ENCODE results near the gene ZBTB25.
"Not testable (repeated sequence)": the region's sequence is repeated elsewhere in the genome, so short reads cannot be mapped to it uniquely, and the experiment has no call there.

Gene ZBTB25, protein sequence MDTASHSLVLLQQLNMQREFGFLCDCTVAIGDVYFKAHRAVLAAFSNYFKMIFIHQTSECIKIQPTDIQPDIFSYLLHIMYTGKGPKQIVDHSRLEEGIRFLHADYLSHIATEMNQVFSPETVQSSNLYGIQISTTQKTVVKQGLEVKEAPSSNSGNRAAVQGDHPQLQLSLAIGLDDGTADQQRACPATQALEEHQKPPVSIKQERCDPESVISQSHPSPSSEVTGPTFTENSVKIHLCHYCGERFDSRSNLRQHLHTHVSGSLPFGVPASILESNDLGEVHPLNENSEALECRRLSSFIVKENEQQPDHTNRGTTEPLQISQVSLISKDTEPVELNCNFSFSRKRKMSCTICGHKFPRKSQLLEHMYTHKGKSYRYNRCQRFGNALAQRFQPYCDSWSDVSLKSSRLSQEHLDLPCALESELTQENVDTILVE

DNA sequence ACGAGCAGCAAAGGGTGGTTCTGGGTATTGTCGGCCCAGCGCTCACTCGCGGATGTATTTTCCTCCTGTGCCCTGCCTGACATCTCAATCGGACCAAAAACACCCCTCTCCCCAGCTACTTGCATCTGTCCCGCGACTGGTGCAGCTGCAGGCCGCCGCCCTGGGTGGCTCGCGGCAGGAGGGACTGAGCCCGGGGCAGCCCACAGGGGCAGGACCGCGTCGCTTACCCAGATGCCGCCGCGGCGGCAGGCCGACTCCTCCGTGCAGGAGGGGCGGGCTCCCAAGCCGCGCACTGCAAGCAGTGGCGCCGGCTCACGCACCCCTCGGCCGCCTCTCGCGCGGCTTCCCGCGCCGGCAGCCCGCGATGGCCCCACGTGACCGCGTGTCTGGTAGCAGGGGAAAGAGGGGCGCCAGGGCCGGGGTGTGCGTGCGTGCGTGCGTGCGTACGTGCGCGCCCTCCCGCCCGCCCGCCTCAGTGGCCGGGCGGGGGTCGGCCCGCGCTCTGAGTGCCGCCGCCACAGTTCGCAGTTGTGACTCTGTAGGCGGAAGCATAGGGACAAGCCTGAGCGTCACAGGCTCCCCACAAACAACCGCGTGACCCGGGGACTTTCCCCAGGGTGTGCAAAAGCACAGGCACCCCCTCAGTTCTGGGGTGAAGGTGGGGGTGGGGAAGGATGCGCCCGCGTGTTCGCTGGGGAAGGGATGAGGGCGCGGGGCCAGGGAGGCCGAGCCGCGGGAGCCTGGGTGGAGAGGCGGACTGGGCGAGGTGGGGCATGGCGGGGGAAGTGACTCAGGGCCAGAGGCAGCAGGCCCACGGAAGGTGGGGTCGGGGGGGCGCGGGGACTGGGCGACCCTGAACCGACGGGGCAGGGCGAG lies at the start of gene ZBTB25:
TSS of gene ZBTB25 (minus strand) at position 405 of the 876 bp plus-strand sequence. CDS start 13,305 bp downstream, outside the sequence.
- peak; percentile 89 for DNase-seq (ENCODE audit: low spot score)

DNA sequence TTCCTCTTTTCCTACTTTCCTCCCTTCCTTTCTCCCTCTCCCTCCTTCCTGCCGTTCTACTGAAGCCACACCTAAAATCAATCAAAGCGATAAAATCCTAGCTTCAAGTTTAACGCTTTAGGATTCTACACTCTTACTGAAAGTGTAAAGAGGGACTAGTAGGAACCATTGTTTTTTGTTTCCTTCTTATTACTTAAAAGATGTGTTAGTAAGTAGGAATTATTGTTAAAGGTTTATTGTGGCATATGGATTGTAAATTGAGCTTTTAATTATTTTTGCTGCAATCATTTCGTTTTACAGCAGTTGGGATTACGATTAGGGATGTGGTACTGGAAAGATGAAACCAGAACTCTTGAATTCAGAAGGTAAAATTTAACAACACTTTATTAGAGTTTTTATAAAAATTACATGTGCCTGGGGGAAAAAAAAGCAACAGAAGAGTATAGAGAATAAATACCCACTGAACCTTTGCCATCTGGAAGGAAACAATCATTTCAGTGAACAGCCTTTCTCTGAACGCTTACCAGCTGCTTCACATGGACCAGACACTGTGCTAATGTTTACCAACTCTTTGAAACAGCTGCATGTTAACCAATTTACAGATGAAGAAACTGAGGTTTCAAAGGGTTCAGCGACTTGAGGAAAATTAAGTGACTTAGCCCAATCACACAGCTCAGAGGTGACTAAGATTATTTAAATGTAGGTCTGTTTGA lies 47.1 kb upstream of the ZBTB25 start:
- no peak for DNase-seq (ENCODE audit: low spot score)

DNA sequence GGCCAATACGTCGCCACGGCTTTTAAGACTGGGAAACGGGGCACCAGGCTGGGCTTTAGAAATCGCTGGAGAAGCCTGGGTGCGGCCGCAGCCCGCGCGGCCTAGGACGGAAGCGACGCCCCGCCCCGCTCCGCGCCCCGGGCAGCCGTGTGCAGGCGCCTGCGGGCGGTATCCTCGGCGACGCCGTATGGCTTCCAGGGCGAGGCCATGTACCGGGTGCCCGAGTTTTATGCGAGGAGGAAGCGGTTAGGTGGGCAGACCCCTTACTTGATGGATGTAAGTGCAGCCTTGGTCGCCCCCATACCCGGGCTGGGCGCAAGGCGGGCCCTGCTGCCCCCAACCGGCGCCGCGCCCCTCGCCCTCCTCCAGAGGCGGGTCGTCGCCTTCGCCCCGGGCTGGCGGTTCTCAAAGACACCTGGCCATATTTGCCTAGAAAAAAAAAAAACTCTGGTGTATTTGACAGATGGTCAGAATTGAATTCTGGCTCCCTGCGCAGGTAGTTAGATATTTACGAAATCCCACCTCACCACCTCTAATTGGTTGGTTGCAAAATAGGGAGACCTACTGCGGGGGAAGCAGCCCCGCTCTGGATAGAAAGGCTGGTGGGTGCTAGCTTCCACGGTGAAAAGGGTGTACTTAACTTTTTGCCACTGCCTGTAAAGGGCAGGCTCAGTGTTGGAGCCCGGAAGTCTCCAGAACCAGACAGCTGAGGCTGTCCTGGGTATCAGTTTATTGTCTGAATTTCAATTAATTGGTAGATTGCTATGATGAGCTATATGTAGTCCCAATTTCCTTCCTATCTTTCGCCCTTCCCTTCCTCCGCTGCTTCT lies 46.4 kb upstream of the ZBTB25 start, which contains the start of gene PPP1R36:
TSS of gene PPP1R36 (plus strand) at position 171 of the 830 bp plus-strand sequence. CDS start at position 208, 37 bp downstream.
- no peak for DNase-seq (ENCODE audit: low spot score)

DNA sequence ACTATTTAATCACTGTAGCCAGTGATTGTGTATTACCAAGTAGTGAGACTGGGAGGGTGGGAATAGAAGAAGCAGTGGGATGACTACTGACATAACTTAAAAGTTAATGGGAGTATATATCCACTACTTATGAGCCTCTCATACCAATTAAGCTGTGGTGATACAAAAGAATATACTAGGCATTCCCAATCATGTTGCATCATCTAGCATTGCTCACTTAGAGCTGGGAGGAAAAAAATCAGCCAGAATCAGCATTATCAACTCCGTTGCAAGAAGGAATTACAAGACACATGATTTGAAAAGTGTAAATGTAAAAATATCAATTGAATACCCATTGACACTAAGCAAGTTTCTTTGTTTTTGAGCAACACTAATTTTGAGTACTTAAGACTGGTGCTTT lies 45.4 kb upstream of the ZBTB25 start:
- DNase-seq (ENCODE audit: low spot score), result no peak

DNA sequence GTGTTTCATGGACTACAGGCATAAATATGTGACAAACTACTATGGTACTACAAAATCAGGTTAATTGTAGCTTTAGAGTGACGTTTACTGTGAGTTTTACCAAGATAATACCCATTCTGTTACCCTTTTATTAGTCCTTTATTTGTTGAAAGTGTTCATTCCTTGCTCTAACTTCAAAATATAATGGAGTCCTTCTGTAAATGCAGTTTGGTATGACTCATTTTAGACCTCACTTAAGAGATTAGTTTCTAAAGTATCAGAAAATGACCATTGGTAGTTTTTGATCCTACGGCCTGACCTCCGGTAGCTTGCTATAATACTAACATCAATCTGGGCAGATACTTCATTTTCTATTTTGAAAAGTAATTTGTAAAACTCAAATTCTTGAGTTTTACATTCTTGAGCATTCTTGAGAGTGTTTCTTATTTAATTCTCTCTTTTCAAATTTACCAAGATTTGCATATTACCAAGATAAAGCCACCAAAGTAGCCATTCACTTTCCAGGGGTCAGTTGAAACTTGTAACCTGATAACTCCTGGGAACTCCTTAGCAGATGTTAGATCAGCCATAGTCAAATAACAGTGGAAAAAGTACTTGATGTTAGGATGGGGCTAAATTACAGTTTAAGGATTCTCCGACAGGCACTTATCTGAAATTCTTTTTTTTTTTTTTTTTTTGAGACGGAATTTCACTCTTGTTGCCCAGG lies 41.1 kb upstream of the ZBTB25 start:
- DNase-seq (ENCODE audit: low spot score), result no peak

DNA sequence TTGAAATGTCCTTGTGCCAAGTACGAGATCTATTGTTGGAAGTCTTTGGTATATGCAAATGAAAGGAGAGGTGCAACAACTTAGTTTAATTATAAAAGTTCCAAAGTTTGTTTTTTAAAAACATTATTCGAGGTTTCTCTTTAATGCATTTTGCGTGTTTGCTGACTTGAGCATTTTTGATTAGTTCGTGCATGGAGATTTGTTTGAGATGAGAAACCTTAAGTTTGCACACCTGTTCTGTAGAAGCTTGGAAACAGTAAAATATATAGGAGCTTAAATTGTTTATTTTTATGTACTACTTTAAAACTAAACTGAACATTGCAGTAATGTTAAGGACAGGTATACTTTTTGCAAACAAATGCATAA lies 39.2 kb upstream of the ZBTB25 start:
- DNase-seq (ENCODE audit: low spot score), result no peak

DNA sequence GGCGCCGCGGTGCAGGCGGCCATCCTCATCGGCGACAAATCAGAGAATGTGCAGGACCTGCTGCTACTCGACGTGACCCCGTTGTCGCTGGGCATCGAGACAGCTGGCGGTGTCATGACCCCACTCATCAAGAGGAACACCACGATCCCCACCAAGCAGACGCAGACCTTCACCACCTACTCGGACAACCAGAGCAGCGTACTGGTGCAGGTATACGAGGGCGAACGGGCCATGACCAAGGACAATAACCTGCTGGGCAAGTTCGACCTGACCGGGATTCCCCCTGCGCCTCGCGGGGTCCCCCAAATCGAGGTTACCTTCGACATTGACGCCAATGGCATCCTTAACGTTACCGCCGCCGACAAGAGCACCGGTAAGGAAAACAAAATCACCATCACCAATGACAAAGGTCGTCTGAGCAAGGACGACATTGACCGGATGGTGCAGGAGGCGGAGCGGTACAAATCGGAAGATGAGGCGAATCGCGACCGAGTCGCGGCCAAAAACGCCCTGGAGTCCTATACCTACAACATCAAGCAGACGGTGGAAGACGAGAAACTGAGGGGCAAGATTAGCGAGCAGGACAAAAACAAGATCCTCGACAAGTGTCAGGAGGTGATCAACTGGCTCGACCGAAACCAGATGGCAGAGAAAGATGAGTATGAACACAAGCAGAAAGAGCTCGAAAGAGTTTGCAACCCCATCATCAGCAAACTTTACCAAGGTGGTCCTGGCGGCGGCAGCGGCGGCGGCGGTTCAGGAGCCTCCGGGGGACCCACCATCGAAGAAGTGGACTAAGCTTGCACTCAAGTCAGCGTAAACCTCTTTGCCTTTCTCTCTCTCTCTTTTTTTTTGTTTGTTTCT lies 38.6 kb upstream of the ZBTB25 start:
- DNase-seq (ENCODE audit: low spot score), result no peak

DNA sequence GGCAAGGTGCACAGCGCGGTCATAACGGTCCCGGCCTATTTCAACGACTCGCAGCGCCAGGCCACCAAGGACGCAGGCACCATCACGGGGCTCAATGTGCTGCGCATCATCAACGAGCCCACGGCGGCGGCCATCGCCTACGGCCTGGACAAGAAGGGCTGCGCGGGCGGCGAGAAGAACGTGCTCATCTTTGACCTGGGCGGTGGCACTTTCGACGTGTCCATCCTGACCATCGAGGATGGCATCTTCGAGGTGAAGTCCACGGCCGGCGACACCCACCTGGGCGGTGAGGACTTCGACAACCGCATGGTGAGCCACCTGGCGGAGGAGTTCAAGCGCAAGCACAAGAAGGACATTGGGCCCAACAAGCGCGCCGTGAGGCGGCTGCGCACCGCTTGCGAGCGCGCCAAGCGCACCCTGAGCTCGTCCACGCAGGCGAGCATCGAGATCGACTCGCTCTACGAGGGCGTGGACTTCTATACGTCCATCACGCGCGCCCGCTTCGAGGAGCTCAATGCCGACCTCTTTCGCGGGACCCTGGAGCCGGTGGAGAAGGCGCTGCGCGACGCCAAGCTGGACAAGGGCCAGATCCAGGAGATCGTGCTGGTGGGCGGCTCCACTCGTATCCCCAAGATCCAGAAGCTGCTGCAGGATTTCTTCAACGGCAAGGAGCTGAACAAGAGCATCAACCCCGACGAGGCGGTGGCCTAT lies 37.8 kb upstream of the ZBTB25 start:
- no peak for DNase-seq (ENCODE audit: low spot score)

DNA sequence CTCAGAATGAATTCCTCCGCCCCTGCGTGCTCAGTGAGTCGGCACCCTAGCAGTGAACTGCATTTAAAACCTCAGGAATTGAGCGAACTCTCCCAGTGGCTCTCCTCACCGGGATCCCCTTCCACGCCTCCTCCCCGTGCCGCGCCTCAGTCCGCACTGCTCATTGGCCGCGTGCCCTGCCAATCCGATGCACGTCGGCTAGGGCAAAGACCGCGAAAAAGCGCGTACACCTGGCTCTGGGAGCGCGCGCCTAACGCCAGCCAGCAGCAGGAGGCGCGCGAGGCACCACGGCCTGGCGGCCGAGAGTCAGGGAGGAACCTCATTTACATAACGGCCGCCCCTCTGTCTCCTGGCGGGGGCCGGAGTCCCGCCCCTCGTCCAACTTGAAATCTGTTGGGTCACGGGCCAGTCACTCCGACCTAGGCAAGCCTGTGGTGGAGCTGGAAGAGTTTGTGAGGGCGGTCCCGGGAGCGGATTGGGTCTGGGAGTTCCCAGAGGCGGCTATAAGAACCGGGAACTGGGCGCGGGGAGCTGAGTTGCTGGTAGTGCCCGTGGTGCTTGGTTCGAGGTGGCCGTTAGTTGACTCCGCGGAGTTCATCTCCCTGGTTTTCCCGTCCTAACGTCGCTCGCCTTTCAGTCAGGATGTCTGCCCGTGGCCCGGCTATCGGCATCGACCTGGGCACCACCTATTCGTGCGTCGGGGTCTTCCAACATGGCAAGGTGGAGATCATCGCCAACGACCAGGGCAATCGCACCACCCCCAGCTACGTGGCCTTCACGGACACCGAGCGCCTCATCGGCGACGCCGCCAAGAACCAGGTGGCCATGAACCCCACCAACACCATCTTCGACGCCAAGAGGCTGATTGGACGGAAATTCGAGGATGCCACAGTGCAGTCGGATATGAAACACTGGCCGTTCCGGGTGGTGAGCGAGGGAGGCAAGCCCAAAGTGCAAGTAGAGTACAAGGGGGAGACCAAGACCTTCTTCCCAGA lies 36.9 kb upstream of the ZBTB25 start, which contains the start of gene HSPA2:
TSS of gene HSPA2 (plus strand) at position 534 of the 995 bp plus-strand sequence. CDS start at position 643, 109 bp downstream.
- DNase-seq (ENCODE audit: low spot score), result peak; percentile 85

DNA sequence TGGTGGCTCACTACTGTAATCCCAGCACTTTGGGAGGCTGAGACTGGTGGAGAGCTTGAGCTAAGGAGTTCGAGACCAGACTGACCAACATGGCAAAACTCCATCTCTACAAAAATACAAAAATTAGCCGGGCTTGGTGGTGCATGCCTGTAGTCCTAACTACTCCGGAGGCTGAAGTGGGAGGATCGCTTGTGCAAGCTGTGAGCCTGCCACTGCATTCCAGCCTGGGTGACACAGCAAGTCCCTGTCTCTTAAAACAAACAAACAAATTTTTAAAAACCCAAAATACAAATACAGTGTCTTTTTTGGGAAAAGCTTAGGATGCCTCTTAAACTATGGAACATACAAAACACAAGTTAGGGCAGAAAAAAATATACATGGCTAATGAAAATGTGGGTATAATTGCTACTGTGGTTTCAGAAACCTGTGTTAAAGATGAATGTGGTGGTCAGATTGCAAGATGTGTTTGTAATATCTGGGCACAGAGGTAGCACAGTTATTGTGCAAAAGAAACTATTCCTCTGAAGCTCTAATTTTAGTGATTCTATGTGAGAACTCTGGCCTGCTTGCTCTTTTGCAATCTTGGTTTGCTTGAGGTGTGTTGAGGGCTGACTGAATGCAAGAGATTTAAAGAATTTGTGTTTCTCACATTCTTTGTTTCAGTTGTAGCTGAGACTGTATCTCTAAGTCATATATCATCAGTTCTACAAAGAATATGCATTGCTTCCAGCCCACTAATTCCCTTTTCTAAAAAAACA lies 33.0 kb upstream of the ZBTB25 start:
- no peak for DNase-seq (ENCODE audit: low spot score)

DNA sequence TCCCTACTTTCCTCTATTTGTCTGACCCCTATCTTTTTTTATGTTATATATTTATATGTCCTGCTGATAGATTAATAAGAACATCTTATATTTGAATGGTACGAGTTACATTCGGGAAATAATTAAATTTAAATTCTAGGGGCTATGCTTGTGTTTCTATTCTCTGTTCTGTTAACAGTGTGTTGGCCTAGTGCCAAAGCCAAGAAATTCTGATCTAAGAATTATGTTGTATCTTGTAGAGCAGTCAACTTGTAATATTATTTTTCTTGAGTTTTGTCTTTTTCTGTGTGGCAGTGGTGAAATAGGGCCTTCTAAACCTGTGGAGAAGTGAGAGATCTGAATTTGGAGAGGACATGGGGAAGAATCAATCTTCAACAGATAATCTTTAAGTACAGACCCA lies 27.9 kb upstream of the ZBTB25 start:
- no peak for DNase-seq (ENCODE audit: low spot score)

DNA sequence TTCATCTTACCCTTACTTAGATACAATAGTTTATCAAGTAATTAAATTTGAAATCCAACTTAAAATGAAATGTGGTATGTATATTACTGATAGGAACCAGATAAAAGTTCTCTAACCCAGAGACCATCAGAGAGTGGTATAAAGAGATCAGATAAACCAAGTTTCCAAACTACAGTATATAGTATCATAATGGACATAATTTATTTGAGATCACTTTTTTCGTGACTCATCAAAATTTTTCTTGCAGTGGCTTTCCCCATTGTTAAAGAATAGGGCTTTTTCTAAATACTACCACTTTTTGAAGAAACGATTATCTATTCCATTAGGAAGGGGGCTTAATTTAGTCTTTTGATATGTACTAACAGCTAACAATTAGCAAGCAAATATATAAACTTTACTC lies 21.7 kb upstream of the ZBTB25 start:
- no peak for DNase-seq (ENCODE audit: low spot score)

DNA sequence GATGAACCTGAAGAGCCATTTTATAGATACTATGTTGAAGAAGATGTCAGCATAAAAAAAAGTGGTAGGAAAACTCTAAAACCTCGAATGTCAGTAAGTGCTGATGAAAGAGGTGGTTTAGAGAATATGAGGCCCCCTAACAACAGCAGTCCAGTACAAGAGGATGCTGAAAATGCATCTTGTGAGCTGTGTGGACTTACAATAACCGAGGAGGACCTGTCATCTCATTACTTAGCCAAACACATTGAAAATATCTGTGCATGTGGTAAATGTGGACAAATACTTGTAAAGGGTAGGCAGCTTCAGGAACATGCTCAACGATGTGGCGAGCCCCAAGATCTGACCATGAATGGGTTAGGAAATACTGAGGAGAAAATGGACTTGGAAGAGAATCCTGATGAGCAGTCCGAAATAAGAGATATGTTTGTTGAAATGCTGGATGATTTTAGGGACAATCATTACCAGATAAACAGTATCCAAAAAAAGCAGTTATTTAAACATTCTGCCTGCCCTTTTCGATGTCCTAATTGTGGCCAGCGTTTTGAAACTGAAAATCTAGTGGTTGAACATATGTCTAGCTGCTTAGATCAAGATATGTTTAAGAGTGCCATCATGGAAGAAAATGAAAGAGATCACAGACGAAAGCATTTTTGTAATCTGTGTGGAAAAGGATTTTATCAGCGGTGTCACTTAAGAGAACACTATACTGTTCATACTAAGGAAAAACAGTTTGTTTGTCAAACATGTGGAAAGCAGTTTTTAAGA lies 19.1 kb upstream of the ZBTB25 start:
- DNase-seq (ENCODE audit: low spot score), result no peak

DNA sequence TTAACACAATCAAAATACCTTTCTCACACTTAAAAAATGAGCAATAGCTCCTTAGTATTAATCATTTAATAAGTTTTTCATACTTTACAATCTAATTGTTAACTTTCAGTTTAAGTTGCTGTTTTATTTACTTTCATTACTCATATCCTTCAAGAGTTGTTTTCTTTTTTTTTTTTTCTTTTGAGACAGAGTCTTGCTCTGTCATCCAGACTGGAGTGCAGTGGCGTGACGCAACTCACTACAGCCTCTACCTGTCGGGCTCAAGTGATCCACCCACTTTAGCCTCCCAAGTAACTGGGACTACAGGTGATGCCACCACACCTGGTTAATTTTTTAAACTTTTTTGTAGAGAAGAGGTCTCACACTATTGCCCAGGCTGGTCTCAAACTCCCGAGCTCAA lies 17.1 kb upstream of the ZBTB25 start:
- no peak for DNase-seq (ENCODE audit: low spot score)

DNA sequence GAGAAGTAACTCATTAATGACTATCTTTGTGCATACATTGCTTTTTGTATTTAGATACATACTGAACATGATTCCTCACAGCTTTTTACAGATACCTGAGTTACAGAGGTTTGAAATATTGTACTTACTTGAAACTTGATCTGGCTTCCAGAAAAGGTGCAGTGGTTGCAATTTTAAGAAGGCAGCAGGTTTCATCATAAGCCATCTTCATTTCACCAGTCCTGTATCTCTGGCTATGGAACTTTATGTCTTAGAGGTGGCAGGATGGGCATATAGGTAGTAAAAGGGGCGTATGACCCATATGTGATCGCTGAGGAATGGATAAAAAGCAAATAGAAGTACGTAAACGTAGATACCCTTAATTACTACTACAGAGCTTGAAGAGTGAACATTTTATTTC lies 14.6 kb upstream of the ZBTB25 start:
- DNase-seq (ENCODE audit: low spot score), result no peak

DNA sequence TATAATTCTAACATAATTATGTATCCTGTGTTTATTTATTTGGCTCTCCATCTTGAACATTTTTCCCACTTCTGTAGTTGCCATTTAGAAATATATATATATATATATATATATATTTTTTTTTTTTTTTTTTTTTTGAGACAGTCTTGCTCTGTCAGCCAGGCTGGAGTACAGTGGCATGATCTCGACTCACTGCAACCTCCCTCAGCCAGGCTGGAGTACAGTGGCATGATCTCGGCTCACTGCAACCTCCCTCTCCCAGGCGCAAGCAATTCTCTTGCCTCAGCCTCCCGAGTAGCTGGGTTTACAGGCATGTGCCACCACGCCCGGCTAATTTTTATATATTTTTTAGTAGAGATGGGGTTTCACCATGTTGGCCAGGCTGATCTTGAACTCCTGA lies 14.0 kb upstream of the ZBTB25 start:
- DNase-seq (ENCODE audit: low spot score), result not testable (repeated sequence)
